K562 (cell line): ENCODE data around the gene WDR54. TPM values are rescaled to one million over a fixed set of nuclear protein-coding genes. Genes with fewer than 3 reads are reported as not detected.

Source experiments
- BMI1 ChIP-seq: fragments of 150-350 bp; IDR thresholded peaks from 2 replicates; pipeline ENCODE4 v1.6.1; 2014; ENCODE audit warnings: low read length
- CC2D1A ChIP-seq: fragments of 450-650 bp; IDR thresholded peaks from 2 replicates; pipeline ENCODE4 v1.6.1; 2017; ENCODE audit warnings: mild to moderate bottlenecking
- CCNT2 ChIP-seq: IDR thresholded peaks from 2 replicates; pipeline ENCODE4 v1.6.1; 2011; ENCODE audit warnings: borderline replicate concordance, low read depth, mild to moderate bottlenecking, moderate library complexity, mixed read lengths, low read length; ENCODE audit not compliant: insufficient read length; ENCODE audit errors: extremely low read depth
- ELF1 ChIP-seq: fragments of 200-800 bp; sonication (Bioruptor generic); IDR thresholded peaks from 2 replicates; pipeline ENCODE4 v1.6.1; 2016; ENCODE audit warnings: missing genetic modification characterization, missing compliant biosample characterization
- ELF4 ChIP-seq: fragments of 450-650 bp; formaldehyde crosslinking; IDR thresholded peaks from 2 replicates; pipeline ENCODE4 v1.4.0; 2022; ENCODE audit warnings: missing genetic modification characterization
- FOXA3 ChIP-seq, 2 experiments: fragments of 450-650 bp in 1 of 2; sonication (generic) in 1 of 2; formaldehyde crosslinking; IDR thresholded peaks in 1 of 2; conservative IDR thresholded peaks in 1 of 2; 2 replicates each; pipeline versions ENCODE4 v1.4.0 to v1.8.0; 2020 to 2022; ENCODE audit warnings: mild to moderate bottlenecking in 2 of 2, missing genetic modification reagents in 1 of 2
- GABPA ChIP-seq: fragments of 200-800 bp; sonication (Bioruptor generic); conservative IDR thresholded peaks from 2 replicates; pipeline ENCODE4 v1.6.1; 2016; ENCODE audit warnings: low read depth, missing genetic modification characterization, missing compliant biosample characterization
- HDAC1 ChIP-seq, 2 experiments: fragments of 450-650 bp; IDR thresholded peaks; 2 replicates each; pipeline ENCODE4 v1.6.1; 2016 to 2017; ENCODE audit warnings: inconsistent platforms in 1 of 2, mild to moderate bottlenecking in 1 of 2, moderate library complexity in 1 of 2
- NBN ChIP-seq: fragments of 450-650 bp; IDR thresholded peaks from 2 replicates; pipeline ENCODE4 v1.6.1; 2016; ENCODE audit warnings: low read depth, mild to moderate bottlenecking
- NCOA4 ChIP-seq: fragments of 450-650 bp; IDR thresholded peaks from 2 replicates; pipeline ENCODE4 v1.6.1; 2018; ENCODE audit warnings: mild to moderate bottlenecking; ENCODE audit not compliant: partially characterized antibody
- POLR2AphosphoS5 ChIP-seq: IDR thresholded peaks from 2 replicates; pipeline ENCODE4 v1.6.1; 2011; ENCODE audit warnings: mild to moderate bottlenecking, low read depth, low read length, moderate library complexity; ENCODE audit not compliant: control insufficient read depth, insufficient read depth
- RBM15 ChIP-seq: fragments of 200-400 bp; formaldehyde crosslinking; IDR thresholded peaks from 2 replicates; pipeline ENCODE4 v1.6.1; 2018; ENCODE audit warnings: mild to moderate bottlenecking, low read length, moderate library complexity; ENCODE audit not compliant: insufficient read depth
- SMAD4 ChIP-seq: fragments of 250-450 bp; sonication (Bioruptor Pico); conservative IDR thresholded peaks from 2 replicates; pipeline ENCODE4 v1.8.0; 2021; ENCODE audit warnings: inconsistent platforms, mild to moderate bottlenecking, moderate library complexity
- SMC3 ChIP-seq: conservative IDR thresholded peaks from 2 replicates; pipeline ENCODE4 v1.6.1; 2011; ENCODE audit warnings: low read depth, low read length, improper control_type of control experiment; ENCODE audit not compliant: insufficient read depth
- TAL1 ChIP-seq: fragments of 450-650 bp; IDR thresholded peaks from 2 replicates; pipeline ENCODE4 v1.6.1; 2016; ENCODE audit warnings: mild to moderate bottlenecking
- TEAD4 ChIP-seq, 2 experiments: sonication (generic) in 1 of 2; formaldehyde crosslinking in 1 of 2; IDR thresholded peaks; 2 replicates each; pipeline versions ENCODE4 v1.6.1 to v1.8.0; 2012 to 2022; ENCODE audit warnings: borderline replicate concordance in 1 of 2, inconsistent platforms in 1 of 2, low read length in 1 of 2, mild to moderate bottlenecking in 1 of 2, missing genetic modification reagents in 1 of 2
- ZNF197 ChIP-seq: fragments of 200-800 bp; sonication (Bioruptor generic); IDR thresholded peaks from 2 replicates; pipeline ENCODE4 v1.6.1; 2016; ENCODE audit warnings: low read depth, missing genetic modification characterization, missing compliant biosample characterization
- ZNF311 ChIP-seq: fragments of 250-450 bp; sonication (Bioruptor Pico); IDR thresholded peaks from 2 replicates; pipeline ENCODE4 v1.4.0; 2020; ENCODE audit warnings: mild to moderate bottlenecking, moderate library complexity
- ZNF445 ChIP-seq: fragments of 250-450 bp; sonication (Bioruptor Pico); IDR thresholded peaks from 2 replicates; pipeline ENCODE4 v1.4.0; 2020; ENCODE audit warnings: low read depth, mild to moderate bottlenecking, moderate library complexity
- ZNF695 ChIP-seq: fragments of 450-650 bp; formaldehyde crosslinking; IDR thresholded peaks from 2 replicates; pipeline ENCODE4 v1.4.0; 2020; ENCODE audit warnings: mild to moderate bottlenecking, moderate library complexity
- polyA plus RNA-seq, 8 experiments: library from polyadenylated mRNA; depleted of rRNA in 4 of 8; stranded (reverse) in 5 of 8; unstranded in 3 of 8; fragments of >200 nt; fragmentation: Nextera tagmentation in 2 of 8; fragmentation: Illumina TruSeq in 1 of 8; extraction: Ambion mirVana in 2 of 8; extraction: Trizol in 1 of 8; gene quantifications; 2 replicates each; pipeline versions ENCODE4 v1.2.1 to v1.2.3, GENCODE V29; 2011 to 2014; ENCODE audit warnings: inconsistent platforms in 1 of 8, missing spikeins in 1 of 8
- total RNA-seq, 7 experiments: library from RNA; depleted of rRNA in 6 of 7; stranded (reverse); fragments of >200 nt in 6 of 7; fragmentation: Illumina TruSeq in 2 of 7; extraction: Trizol in 2 of 7; gene quantifications; 2 replicates each; pipeline versions ENCODE4 v1.2.1 to v1.2.3, GENCODE V29; 2011 to 2021; ENCODE audit warnings: low replicate concordance in 1 of 7
- TF ChIP-seq, protein P1 (sequence below): fragments of 450-650 bp; formaldehyde crosslinking; IDR thresholded peaks from 2 replicates; pipeline ENCODE4 v1.4.0; 2020; ENCODE audit warnings: mild to moderate bottlenecking, moderate library complexity
- TF ChIP-seq, protein P2 (sequence below): fragments of 450-650 bp; formaldehyde crosslinking; IDR thresholded peaks from 2 replicates; pipeline ENCODE4 v1.4.0; 2022; ENCODE audit warnings: missing genetic modification characterization
- TF ChIP-seq, protein P3 (sequence below): fragments of 450-650 bp; IDR thresholded peaks from 2 replicates; pipeline ENCODE4 v1.6.1; 2016; ENCODE audit warnings: antibody characterized with exemption

The WDR54 gene
- total and polyA plus RNA-seq, 9 of the 15 experiments (the other 6 are each of a cell fraction or from before 2014, with no cell fraction given), result 5.2 to 15.2 (median 7.4) TPM

DNA sequence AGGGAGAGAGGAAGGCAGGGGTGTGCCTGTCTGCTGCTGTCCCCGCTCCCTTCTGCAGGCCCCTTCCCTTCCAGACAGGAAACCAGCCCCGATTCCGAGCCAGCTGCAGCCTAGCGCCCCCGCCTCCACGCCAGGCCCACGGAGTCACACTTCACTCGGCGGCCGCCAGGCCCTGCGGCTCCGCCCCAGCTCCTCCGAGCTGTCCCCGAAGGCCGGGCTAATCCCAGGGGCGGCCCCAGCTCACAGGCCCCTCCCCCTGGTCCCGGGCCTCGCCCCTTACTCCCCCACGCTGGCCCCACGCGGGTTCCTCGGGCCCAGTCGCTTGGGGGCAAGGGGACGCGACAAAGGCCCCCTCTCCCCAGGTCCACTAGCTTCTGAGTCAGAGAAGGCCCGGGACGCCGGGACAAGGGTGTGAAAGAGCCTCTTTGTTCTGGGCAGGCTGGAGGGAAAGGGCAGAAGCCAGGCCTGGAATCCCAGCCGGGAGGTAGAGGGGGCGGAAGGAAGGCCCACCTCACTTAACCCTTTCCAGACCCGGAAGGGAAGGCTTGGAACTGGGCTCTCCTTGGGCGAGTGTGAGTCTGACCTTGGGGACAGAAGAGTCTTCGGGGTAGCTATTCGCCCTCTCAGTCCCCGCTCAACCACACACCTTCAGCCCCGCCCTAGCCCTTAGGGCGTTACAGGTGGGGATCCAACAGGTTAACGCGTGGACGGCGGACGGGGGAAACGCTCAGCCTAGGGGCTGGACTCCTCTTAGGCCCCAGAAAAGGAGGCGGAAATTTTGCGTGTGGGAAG, 19.0 kb downstream of the WDR54 start (continued):
- TF ChIP-seq, protein P1, sequence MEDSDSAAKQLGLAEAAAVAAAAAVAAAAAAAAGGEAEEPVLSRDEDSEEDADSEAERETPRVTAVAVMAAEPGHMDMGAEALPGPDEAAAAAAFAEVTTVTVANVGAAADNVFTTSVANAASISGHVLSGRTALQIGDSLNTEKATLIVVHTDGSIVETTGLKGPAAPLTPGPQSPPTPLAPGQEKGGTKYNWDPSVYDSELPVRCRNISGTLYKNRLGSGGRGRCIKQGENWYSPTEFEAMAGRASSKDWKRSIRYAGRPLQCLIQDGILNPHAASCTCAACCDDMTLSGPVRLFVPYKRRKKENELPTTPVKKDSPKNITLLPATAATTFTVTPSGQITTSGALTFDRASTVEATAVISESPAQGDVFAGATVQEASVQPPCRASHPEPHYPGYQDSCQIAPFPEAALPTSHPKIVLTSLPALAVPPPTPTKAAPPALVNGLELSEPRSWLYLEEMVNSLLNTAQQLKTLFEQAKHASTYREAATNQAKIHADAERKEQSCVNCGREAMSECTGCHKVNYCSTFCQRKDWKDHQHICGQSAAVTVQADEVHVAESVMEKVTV (CRISPR knock-in tag), result no peak
- TF ChIP-seq ZNF197 (CRISPR knock-in tag), result no peak
- TF ChIP-seq, protein P2, sequence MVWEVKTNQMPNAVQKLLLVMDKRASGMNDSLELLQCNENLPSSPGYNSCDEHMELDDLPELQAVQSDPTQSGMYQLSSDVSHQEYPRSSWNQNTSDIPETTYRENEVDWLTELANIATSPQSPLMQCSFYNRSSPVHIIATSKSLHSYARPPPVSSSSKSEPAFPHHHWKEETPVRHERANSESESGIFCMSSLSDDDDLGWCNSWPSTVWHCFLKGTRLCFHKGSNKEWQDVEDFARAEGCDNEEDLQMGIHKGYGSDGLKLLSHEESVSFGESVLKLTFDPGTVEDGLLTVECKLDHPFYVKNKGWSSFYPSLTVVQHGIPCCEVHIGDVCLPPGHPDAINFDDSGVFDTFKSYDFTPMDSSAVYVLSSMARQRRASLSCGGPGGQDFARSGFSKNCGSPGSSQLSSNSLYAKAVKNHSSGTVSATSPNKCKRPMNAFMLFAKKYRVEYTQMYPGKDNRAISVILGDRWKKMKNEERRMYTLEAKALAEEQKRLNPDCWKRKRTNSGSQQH (CRISPR knock-in tag), result no peak
- TF ChIP-seq HDAC1 (IDR thresholded peaks at IDR 0.05), result peak in 1 of 2 experiments; percentile 46; a peak in 2 of 4 replicates
- peak; percentile 62; the same call in 1 of the 2 replicates for TF ChIP-seq SMAD4 (CRISPR knock-in tag)
- TF ChIP-seq ELF4 (CRISPR knock-in tag), result no peak
- TF ChIP-seq ZNF311 (CRISPR knock-in tag), result no peak
- TF ChIP-seq, protein P3, sequence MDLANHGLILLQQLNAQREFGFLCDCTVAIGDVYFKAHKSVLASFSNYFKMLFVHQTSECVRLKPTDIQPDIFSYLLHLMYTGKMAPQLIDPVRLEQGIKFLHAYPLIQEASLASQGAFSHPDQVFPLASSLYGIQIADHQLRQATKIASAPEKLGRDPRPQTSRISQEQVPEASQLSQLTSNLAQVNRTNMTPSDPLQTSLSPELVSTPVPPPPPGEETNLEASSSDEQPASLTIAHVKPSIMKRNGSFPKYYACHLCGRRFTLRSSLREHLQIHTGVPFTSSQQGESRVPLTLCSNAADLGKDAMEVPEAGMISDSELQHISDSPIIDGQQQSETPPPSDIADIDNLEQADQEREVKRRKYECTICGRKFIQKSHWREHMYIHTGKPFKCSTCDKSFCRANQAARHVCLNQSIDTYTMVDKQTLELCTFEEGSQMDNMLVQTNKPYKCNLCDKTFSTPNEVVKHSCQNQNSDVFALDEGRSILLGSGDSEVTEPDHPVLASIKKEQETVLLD, result no peak
- TF ChIP-seq BMI1, result no peak
- TF ChIP-seq NCOA4, result no peak
- no peak for TF ChIP-seq NBN
- no peak for TF ChIP-seq ZNF445 (CRISPR knock-in tag)
- 0 out of 2 replicates have a peak, but pooled peaks have one; percentile 21 for TF ChIP-seq ELF1
- TF ChIP-seq CCNT2, result peak; percentile 68
- no peak for TF ChIP-seq FOXA3 (CRISPR knock-in tag; conservative IDR thresholded peaks at IDR 0.05 in 1 of 2, IDR thresholded peaks at IDR 0.05 in 1 of 2)
- TF ChIP-seq CC2D1A, result no peak
- no peak for TF ChIP-seq ZNF695 (CRISPR knock-in tag)
- no peak for TF ChIP-seq SMC3
- no peak for TF ChIP-seq TAL1
- TF ChIP-seq GABPA (tag), result peak; percentile 56
- TF ChIP-seq RBM15, result no peak
- 0 out of 2 replicates have a peak, but pooled peaks have one; percentile 14 for TF ChIP-seq POLR2AphosphoS5
- no peak; the same call in 1 of the 2 replicates for TF ChIP-seq TEAD4 (IDR thresholded peaks at IDR 0.05; ENCODE audit: low read length)
- TF ChIP-seq TEAD4 (CRISPR knock-in tag; IDR thresholded peaks at IDR 0.05; ENCODE audit: borderline replicate concordance), result no peak
